ENCODE results near the gene NRG2.

The NRG2 gene

DNA sequence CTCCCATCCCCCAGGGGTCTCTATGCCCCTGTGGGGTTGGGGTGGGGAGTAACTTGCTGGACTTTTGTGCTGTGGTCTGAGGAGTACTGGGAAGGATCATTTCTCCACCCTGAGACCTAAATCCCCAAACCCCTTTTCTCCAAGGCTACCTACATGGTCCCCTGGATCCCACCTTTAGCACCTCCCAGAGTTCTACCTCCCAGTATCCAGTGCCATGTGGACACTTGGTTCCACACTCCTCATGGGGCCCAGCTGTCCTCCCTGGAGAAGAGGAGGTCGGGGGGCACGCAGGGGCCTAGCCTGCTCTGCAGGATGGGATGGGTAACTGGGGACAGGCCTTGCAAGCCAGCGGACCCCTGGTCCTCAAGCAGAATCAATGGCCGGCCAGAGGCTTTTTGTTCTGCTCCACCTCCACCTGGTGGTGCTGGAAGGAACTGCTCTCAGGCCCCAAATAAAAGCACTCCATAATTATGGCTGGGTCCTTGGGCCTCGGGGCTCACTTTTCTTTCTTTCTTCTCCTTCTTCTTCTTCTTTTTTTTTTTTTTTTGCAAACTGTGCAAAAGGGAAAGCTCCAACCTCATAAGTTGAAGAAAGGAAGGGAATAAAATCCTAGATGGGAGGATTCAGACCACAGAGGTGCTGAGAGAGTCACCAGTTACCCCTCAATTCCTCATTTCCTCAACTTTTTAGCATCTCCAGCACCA lies 179.1 kb downstream of the NRG2 start:
- H3K4me3 ChIP-seq (replicated peaks in 1 of 2; ENCODE audit: low read depth in 2 of 2, low read length in 2 of 2) = no peak overlapping the region
- peak; percentile 59 to 67 for DNase-seq (ENCODE audit: low read depth in 2 of 2)
- TF ChIP-seq, protein P1, sequence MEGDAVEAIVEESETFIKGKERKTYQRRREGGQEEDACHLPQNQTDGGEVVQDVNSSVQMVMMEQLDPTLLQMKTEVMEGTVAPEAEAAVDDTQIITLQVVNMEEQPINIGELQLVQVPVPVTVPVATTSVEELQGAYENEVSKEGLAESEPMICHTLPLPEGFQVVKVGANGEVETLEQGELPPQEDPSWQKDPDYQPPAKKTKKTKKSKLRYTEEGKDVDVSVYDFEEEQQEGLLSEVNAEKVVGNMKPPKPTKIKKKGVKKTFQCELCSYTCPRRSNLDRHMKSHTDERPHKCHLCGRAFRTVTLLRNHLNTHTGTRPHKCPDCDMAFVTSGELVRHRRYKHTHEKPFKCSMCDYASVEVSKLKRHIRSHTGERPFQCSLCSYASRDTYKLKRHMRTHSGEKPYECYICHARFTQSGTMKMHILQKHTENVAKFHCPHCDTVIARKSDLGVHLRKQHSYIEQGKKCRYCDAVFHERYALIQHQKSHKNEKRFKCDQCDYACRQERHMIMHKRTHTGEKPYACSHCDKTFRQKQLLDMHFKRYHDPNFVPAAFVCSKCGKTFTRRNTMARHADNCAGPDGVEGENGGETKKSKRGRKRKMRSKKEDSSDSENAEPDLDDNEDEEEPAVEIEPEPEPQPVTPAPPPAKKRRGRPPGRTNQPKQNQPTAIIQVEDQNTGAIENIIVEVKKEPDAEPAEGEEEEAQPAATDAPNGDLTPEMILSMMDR (IDR thresholded peaks at IDR 0.05; ENCODE audit: low read depth, low read length) = peak; percentile 88

- TF ChIP-seq, protein P1 (IDR thresholded peaks at IDR 0.05; ENCODE audit: low read depth, low read length) = no peak
- no peak overlapping the region for H3K4me3 ChIP-seq (replicated peaks in 1 of 2; ENCODE audit: low read depth in 2 of 2, low read length in 2 of 2)
- DNase-seq (ENCODE audit: low read depth in 2 of 2) = peak in 1 of 2 donors; percentile 19
Observed at GRCh38 chr5:139863361-139863760, 179.7 kb downstream of the NRG2 start.

DNA sequence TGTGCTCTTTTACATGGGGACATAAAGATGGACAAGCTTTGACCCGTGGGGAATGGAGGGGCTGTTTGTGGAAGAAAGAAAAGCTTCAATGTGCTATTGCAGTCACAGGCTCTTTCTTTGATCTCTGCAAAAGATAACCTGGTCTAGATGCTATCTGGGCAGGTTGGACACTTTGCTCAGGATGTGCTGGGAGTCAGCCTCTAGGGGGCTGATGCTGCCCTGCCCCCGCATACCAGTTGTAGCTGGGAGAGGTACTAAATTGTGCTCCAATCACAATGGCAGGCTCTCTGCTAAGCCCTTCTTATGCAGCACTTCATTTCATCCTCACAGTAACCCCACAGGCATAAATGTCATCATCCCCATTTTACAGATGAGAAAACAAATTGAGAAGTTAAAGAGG lies 180.3 kb downstream of the NRG2 start:
- H3K4me3 ChIP-seq (replicated peaks in 1 of 2; ENCODE audit: low read depth in 2 of 2, low read length in 2 of 2) = no peak overlapping the region
- TF ChIP-seq, protein P1 (IDR thresholded peaks at IDR 0.05; ENCODE audit: low read depth, low read length) = no peak
- no peak for DNase-seq (ENCODE audit: low read depth in 2 of 2)

- peak; percentile 16 to 61 for DNase-seq (ENCODE audit: low read depth in 2 of 2)
- TF ChIP-seq, protein P1 (IDR thresholded peaks at IDR 0.05; ENCODE audit: low read depth, low read length) = no peak
- no peak overlapping the region for H3K4me3 ChIP-seq (replicated peaks in 1 of 2; ENCODE audit: low read depth in 2 of 2, low read length in 2 of 2)
Observed at GRCh38 chr5:139862313-139862712, 180.8 kb downstream of the NRG2 start.

- no peak for DNase-seq (ENCODE audit: low read depth in 2 of 2)
- no peak overlapping the region for H3K4me3 ChIP-seq (replicated peaks in 1 of 2; ENCODE audit: low read depth in 2 of 2, low read length in 2 of 2)
- TF ChIP-seq, protein P1 (IDR thresholded peaks at IDR 0.05; ENCODE audit: low read depth, low read length) = no peak
Observed at GRCh38 chr5:139861889-139862207, 181.3 kb downstream of the NRG2 start.

GRCh38 chr5:139861021-139861888 lies 181.8 kb downstream of the NRG2 start:
- TF ChIP-seq, protein P1 (IDR thresholded peaks at IDR 0.05; ENCODE audit: low read depth, low read length) = no peak
- H3K4me3 ChIP-seq (replicated peaks in 1 of 2; ENCODE audit: low read depth in 2 of 2, low read length in 2 of 2) = no peak overlapping the region
- no peak for DNase-seq (ENCODE audit: low read depth in 2 of 2)
